NB4 (cell line): ENCODE measurements around the gene OLFML1.

Source experiments
- CTCF ChIP-seq: IDR thresholded peaks from one replicate; pipeline ENCODE4 v1.5.1; 2012; ENCODE audit warnings: low read depth, low read length
- POLR2A ChIP-seq: IDR thresholded peaks from 2 replicates; pipeline ENCODE4 v1.6.1; 2011; ENCODE audit warnings: mild to moderate bottlenecking; ENCODE audit not compliant: insufficient read length; ENCODE audit errors: extremely low read depth

- TF ChIP-seq CTCF (no peak), POLR2A (no peak)
Measured at GRCh38 chr11:7534042-7534378, 48.7 kb downstream of the OLFML1 start.
